HG03139 (cell line): ENCODE results near the gene NEFH.
"Not testable (repeated sequence)": the region's sequence is repeated elsewhere in the genome, so short reads cannot be mapped to it uniquely, and the experiment has no call there.

Experiments
- ATAC-seq: cut with Tn5 transposase; IDR thresholded peaks from one replicate; pipeline ENCODE4 v1.9.1; 2021; ENCODE audit not compliant: unreplicated experiment

Gene NEFH, protein sequence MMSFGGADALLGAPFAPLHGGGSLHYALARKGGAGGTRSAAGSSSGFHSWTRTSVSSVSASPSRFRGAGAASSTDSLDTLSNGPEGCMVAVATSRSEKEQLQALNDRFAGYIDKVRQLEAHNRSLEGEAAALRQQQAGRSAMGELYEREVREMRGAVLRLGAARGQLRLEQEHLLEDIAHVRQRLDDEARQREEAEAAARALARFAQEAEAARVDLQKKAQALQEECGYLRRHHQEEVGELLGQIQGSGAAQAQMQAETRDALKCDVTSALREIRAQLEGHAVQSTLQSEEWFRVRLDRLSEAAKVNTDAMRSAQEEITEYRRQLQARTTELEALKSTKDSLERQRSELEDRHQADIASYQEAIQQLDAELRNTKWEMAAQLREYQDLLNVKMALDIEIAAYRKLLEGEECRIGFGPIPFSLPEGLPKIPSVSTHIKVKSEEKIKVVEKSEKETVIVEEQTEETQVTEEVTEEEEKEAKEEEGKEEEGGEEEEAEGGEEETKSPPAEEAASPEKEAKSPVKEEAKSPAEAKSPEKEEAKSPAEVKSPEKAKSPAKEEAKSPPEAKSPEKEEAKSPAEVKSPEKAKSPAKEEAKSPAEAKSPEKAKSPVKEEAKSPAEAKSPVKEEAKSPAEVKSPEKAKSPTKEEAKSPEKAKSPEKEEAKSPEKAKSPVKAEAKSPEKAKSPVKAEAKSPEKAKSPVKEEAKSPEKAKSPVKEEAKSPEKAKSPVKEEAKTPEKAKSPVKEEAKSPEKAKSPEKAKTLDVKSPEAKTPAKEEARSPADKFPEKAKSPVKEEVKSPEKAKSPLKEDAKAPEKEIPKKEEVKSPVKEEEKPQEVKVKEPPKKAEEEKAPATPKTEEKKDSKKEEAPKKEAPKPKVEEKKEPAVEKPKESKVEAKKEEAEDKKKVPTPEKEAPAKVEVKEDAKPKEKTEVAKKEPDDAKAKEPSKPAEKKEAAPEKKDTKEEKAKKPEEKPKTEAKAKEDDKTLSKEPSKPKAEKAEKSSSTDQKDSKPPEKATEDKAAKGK

DNA sequence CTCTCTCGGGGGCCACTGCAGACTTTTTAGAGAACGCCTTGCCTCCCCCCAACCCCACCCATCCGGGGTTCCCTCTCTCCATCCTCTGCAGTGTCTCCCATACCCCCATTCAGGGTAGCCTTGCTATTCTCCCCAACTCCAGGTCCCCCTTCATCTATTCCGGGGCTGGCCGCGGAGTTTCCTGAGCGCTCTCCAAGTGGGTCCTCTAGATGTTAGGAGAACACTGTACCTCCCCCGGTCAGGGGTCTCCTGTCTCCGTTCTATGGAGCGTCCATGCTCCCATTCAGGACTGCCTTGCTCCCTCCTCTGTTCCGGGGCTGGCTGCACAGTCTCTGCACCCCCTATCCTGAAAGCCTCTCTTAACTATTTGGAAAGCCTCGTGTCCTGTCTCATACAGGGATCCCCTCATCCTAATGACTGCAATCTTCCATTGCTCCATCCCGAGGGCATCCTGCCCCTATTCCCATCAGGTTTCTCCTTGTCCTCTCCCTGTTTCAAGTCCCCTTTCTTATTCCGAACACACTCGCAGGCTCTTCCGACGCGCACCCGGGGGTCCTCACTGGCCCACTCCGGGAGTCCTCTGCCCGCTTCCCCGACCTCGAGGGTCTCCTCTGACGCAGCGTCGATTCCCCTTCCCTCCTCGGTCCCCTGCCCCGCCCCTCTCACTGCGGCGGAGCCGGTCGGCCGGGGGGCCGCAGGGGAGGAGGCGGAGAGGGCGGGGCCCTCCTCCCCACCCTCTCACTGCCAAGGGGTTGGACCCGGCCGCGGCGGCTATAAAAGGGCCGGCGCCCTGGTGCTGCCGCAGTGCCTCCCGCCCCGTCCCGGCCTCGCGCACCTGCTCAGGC, at the start of gene NEFH:
NEFH (plus strand) TSS at position 802 of the 845 bp plus-strand sequence. CDS start 45 bp downstream, outside the sequence.
- no peak for ATAC-seq

DNA sequence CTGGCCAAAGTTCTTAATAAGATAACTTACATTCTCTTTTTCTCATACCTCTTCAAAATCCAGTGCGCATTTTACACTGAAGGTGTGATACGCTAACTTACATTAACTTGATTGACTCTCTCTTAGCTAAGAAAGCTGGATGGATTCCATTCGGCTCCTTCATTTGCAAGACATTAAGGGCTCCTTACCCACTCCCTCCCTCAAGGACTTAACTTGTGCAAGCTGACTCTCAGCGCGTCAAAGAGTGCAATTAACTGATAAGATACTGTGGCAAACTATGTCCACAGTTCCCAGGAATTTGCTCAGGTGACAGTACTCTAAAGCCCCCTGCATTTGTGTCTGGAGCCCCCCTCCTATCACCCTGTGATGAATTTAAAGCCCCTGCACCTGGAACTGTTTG, 48.0 kb upstream of the NEFH start:
- ATAC-seq, result no peak

- no peak for ATAC-seq
Measured at GRCh38 chr22:29433856-29434255, 46.2 kb upstream of the NEFH start.

DNA sequence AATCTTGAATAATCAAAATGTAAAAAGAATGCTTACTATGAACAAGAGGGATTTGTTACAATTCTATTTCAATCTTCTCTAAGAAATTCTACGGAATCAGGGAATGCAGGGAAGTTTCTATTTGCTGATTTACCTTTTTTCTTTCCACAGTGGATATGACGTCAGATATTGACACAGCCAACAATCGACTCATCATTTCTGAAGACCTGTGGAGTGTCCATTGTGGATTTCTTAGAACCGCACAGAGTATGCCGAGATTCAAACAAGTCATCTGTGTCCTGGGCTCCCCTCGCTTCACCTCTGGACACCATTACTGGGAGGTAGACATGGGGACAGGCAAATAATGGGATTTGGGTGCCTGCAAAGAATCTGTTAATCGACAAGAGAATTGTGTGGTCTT, 45.7 kb upstream of the NEFH start:
- no peak for ATAC-seq

DNA sequence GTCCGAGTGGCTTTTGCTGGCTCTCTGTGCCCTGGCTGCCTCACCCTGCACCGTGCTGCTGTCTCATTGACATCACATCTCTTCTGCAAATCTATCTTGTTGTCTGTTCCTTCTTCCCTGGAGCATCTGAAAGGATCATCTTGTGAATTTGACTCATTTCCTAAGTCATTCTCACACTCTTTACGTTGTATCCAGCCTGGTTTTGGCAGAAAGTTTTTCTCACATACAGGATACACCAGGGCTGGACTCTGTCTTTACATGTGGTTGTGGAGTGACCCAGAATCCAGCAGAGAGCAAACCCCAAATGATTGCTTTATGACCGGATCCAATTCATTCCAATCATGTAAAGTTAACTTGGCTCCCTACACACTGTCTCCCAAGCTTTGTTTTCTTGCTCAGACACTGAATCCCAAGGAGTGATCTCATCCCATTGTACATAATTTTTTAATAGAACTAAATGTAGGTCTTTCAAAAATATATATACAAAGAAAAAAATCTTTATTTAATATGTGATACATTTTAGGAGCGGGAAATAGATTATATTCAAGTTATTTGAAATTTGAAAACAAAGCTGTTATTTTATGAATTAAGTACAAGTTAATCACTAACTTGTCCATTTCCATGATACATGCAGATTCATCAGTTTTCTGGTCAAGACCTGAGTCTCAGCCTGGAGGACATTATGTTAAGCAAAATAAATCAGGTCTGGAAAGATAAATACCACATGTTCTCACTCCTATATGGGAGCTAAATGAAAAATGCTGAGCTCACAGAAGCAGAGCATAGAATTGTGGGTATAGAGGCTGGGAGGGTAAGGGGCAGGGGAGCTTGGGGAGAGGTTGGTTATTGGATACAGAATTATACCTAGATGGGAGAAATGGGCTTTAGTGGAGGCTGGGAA, 44.5 kb upstream of the NEFH start:
- ATAC-seq, result no peak

DNA sequence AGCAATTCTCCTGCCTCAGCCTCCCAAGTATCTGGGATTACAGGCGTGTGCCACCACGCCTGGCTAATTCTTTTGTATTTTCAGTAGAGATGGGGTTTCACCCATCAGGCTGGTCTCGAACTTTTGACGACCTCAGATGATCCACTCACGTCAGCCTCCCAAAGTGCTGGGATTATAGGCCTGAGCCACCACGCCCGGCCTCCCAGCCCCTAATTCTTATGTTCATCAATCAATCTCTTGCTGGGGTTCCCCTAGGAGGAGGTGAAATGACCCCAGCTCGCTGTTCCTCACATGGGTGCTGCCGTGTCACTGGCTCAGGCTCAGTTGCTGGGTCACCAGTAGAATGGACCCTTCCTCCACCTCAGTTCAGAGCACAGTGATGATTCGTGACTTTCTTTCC, 41.7 kb upstream of the NEFH start, which contains the start of gene RFPL1:
RFPL1 (plus strand) TSS at position 301 of the 400 bp plus-strand sequence.
- ATAC-seq, result not testable (repeated sequence)

DNA sequence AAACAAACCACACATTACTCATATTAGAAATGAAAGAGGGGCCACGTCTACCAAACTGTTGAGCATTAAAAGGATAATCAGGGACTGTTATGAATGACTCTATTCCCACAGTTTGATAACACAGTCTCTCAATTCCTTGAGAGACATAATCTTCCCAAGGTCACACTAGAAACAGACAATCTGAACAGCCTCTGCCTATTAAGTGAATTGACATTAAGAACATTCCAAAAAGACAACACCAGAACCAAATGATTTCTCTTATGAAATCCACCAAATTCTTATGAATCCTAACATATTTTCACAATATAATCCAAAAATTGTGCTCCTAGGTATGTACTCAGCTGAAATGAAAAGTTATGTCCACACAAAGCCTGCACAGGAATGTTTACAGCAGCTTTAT, 37.0 kb upstream of the NEFH start:
- no peak for ATAC-seq

GRCh38 chr22:29443452-29443851, 36.6 kb upstream of the NEFH start:
- ATAC-seq, result no peak

DNA sequence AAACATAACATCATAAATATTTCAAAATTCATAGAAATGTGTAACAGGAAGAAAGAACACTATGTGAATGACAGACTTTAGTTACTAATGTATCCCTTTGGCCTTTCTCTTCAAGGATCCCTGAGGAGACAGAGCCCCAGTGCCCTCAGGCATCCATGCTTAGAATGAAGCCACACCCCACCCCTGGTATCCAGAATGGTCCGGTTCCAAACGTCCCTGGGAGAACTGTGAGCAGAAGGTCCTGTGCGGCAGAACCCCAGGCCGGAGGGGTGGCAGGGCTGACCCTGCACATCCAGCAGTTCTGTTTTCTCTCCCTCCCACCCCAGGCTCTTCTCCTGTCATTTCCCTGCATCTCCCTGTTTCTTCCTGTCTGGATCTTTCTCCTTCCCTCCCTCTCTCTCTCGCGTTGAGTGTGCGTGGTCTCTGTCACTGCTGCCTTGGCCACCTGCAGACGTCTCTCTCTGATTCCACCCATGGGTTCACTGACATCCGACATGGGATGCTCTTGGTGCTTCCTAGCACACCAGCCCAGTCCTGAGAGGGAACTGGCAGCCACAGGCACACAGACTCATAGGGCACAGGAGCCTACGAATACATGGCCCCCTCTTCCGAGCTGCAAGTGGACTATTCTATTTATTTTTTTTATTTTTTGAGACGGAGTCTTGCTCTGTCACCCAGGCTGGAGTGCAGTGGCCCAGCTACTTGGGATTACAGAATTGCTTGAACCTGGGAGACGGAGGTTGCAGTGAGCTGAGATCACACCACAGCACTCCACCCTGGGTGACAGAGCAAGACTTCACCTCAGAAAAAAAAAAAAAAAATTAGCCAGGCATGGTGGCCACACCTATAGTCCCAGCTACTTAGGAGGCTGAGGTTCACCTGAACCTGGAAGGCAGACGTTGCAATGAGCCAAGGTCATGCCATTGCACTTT, 35.9 kb upstream of the NEFH start:
- ATAC-seq, result no peak

DNA sequence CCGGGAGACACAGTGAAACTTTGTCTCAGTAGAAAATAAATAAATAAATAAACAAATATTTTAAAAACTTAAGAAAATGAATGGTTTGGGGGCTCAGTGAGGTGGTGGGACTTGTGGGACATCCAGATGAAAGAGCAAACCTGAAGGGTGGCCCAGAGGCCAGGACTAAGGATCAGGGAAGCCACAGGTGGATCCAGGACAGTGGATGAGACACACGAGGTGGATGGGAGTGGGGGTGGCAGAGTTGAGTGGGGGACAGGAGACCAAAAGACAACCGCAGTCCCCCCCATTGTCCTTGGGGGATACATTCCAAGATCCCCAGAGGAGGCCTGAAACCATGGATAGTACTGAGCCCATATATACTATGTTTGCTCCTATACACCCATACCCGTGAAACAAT, 34.5 kb upstream of the NEFH start:
- ATAC-seq, result no peak

DNA sequence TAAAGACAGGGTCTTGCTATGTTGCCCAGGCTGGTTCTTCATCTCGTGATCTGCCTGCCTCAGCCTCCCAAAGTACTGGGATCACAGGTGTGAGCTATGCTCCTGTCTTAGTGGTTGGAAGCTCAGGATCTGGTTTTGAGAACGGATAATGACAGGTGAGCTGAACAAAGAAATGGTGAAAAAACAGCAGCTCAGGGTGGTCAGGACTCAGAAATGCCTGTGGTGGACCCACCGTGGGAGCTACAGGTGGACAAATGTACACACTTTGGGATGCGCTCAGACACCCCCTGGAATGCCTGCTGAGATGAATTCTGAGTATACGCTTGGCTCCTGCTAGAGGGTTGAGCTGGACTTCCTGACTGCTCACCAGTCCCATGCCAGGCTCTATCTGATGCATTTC, 32.1 kb upstream of the NEFH start:
- no peak for ATAC-seq

DNA sequence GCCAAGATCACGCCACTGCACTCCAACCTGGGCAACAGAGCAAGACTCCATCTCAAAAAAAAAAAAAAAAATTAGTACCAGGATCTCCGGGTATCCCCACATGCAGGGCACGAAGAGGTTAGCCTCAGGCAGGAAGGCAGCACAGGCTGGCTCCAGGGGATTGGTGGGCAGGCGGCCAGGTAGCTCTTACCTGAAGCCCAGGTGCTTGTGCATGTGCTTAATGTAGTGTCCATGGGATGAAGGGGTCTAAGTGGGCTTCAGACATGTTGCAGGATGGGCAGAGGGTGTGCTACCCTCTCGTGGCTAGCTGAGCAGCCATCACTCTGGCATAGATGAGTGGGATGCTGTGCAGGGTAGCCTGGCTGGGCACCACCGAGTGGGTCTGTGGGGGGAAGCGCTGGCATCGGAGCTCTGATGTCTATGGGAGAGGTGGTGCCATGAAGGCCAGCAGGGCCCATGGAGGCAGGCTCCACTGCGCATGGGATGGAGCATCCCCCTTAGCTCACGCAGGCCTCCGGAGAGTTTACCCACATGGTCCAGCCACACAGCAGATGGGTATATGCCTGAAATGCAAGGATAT, 30.6 kb upstream of the NEFH start:
- no peak for ATAC-seq

DNA sequence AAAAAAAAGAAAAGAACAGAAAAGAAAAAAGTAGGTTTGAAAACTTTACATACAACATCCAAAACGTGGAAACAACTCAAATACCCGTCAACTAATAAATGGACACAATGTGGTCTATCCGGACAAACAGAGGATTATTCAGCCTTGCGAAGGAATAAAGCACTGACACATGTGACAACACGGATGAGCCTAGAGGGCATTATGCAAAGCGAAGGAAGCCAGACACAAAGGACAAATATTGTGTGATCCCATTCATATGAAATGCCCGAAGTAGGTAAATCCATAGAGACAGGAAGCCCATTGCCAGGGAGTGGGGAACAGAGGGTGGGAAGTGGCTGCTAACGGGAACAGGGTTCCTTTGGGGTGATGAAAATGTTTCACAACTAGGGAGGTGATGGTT, 29.8 kb upstream of the NEFH start:
- no peak for ATAC-seq

DNA sequence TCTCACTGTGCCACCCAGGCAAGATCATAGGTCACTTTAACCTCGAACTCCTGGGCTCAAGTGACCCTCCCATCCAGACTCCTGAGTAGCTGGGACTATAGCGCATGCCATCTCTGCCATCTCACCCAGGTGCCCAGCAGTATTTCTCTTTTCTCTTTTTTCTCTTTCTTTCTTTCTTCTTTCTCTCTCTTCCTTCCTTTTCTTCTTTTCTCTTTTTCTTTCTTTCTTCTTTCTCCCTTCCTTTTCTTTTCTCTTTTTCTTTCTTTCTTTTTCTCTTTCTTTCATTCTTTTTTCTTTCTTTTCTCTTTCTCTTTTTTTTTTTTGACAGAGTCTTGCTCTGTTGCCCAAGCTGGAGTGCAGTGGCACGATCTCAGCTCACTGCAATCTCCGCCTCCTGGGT, 28.2 kb upstream of the NEFH start:
- no peak for ATAC-seq

- no peak for ATAC-seq
Measured at GRCh38 chr22:29454276-29454675, 25.7 kb upstream of the NEFH start.

GRCh38 chr22:29456211-29456671, 23.8 kb upstream of the NEFH start:
- no peak for ATAC-seq

- no peak for ATAC-seq
Measured at GRCh38 chr22:29457730-29458129, 22.3 kb upstream of the NEFH start.

DNA sequence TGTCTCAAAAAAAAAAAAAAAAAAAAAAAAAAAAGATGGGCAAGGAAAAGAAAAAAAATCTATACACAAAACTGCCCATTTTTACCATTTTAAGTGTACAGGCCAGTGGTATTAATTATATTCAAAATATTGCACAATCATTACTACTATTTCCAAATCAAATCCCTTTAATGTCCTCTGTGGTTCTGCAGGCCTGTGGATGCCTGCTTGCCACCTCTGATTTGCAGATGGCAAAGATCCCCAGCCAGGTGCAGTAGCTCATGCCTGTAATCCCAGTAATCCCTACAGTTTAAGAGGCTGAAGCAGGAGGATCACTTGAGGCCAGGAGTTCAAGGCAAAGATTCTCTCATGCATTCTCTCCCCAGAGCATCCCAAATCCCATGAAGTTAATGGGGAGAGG, 21.5 kb upstream of the NEFH start:
- no peak for ATAC-seq
